Liver (tissue), 9 donors: ENCODE measurements around the gene MICAL2. TPM values are rescaled to one million over a fixed set of nuclear protein-coding genes. Genes with fewer than 3 reads are reported as not detected.

Experiments used
- DNase-seq: peaks from one replicate; pipeline ENCODE4 v3.0.0-alpha.2; 2017; ENCODE audit warnings: low spot score
- H3K27ac ChIP-seq, 2 donors: one replicate each; pipeline ENCODE4 v1.7.0; 2013; ENCODE audit warnings: inconsistent platforms in 2 of 2, low read length in 2 of 2, control low read depth in 1 of 2, low read depth in 1 of 2, mild to moderate bottlenecking in 1 of 2
- H3K27me3 ChIP-seq, 4 donors: one replicate each; pipeline versions ENCODE4 v1.6.1 to v1.7.0; 2013; ENCODE audit warnings: low read length in 3 of 4, inconsistent platforms in 1 of 4, mild to moderate bottlenecking in 1 of 4, moderate library complexity in 1 of 4; ENCODE audit not compliant: control insufficient read depth in 4 of 4, insufficient read depth in 4 of 4
- H3K36me3 ChIP-seq, 4 donors: one replicate each; pipeline versions ENCODE4 v1.6.1 to v1.7.0; 2013; ENCODE audit warnings: low read length in 3 of 4, mild to moderate bottlenecking in 3 of 4, low read depth in 1 of 4, moderate library complexity in 1 of 4; ENCODE audit not compliant: control insufficient read depth in 4 of 4, insufficient read depth in 3 of 4
- H3K4me1 ChIP-seq, 4 donors: one replicate each; pipeline versions ENCODE4 v1.6.1 to v1.7.0; 2013; ENCODE audit warnings: low read length in 3 of 4, mild to moderate bottlenecking in 3 of 4, moderate library complexity in 1 of 4; ENCODE audit not compliant: control insufficient read depth in 4 of 4, insufficient read depth in 4 of 4
- H3K4me3 ChIP-seq, 3 donors: one replicate each; pipeline versions ENCODE4 v1.6.1 to v1.7.0; 2013; ENCODE audit warnings: low read length in 3 of 3, control low read depth in 1 of 3, low read depth in 1 of 3, mild to moderate bottlenecking in 1 of 3
- H3K9ac ChIP-seq, 2 donors: one replicate each; pipeline ENCODE4 v1.7.0; 2013; ENCODE audit warnings: low read length in 2 of 2, mild to moderate bottlenecking in 2 of 2, moderate library complexity in 2 of 2, control low read depth in 1 of 2, low read depth in 1 of 2
- H3K9me3 ChIP-seq, 4 donors: one replicate each; pipeline versions ENCODE4 v1.6.1 to v1.7.0; 2013; ENCODE audit warnings: low read length in 3 of 4; ENCODE audit not compliant: control insufficient read depth in 4 of 4
- EGR1 ChIP-seq, 2 donors: IDR thresholded peaks; 2 replicates each; pipeline ENCODE4 v1.6.1; 2016 to 2018; ENCODE audit warnings: antibody characterized with exemption in 2 of 2, low read depth in 2 of 2
- FOXA2 ChIP-seq: IDR thresholded peaks from 2 replicates; pipeline ENCODE4 v1.6.1; 2016; ENCODE audit warnings: antibody characterized with exemption
- GABPA ChIP-seq, 2 donors: IDR thresholded peaks in 1 of 2; conservative IDR thresholded peaks in 1 of 2; 2 replicates each; pipeline ENCODE4 v1.6.1; 2016; ENCODE audit warnings: antibody characterized with exemption in 2 of 2, mild to moderate bottlenecking in 1 of 2, moderate library complexity in 1 of 2
- HNF4A ChIP-seq, 2 donors: conservative IDR thresholded peaks; 2 replicates each; pipeline ENCODE4 v1.6.1; 2016; ENCODE audit warnings: antibody characterized with exemption in 2 of 2, mild to moderate bottlenecking in 2 of 2
- HNF4G ChIP-seq: IDR thresholded peaks from 2 replicates; pipeline ENCODE4 v1.6.1; 2016; ENCODE audit warnings: antibody characterized with exemption
- JUND ChIP-seq, 2 donors: IDR thresholded peaks; 2 replicates each; pipeline ENCODE4 v1.6.1; 2016; ENCODE audit warnings: antibody characterized with exemption in 2 of 2
- RAD21 ChIP-seq, 2 donors: IDR thresholded peaks; 2 replicates each; pipeline ENCODE4 v1.6.1; 2016; ENCODE audit warnings: antibody characterized with exemption in 2 of 2, mild to moderate bottlenecking in 2 of 2
- SP1 ChIP-seq: IDR thresholded peaks from 2 replicates; pipeline ENCODE4 v1.6.1; 2018; ENCODE audit warnings: antibody characterized with exemption, mild to moderate bottlenecking
- TAF1 ChIP-seq: conservative IDR thresholded peaks from 2 replicates; pipeline ENCODE4 v1.6.1; 2016; ENCODE audit warnings: antibody characterized with exemption, mild to moderate bottlenecking
- YY1 ChIP-seq: IDR thresholded peaks from 2 replicates; pipeline ENCODE4 v1.6.1; 2016; ENCODE audit warnings: antibody characterized with exemption, mild to moderate bottlenecking
- WGBS: extraction: QIAGEN DNeasy Blood & Tissue Kit; methylation state at CpG from one replicate; pipeline ENCODE4 v1.1.7; 2013; 5-methylcytosine and 5-hydroxymethylcytosine counted together
- polyA plus RNA-seq, 2 donors: library from polyadenylated mRNA; stranded (reverse) in 1 of 2; unstranded in 1 of 2; fragments of 200-250 nt in 1 of 2; fragments of >200 nt in 1 of 2; fragmentation: Nextera tagmentation in 1 of 2; extraction: Ambion mirVana in 1 of 2; gene quantifications; one replicate each; pipeline versions ENCODE4 v1.2.1 to v1.2.3, GENCODE V29; 2013 to 2015
- total RNA-seq, 2 donors: library from RNA; depleted of rRNA; stranded (reverse); fragments of >200 nt; gene quantifications; one replicate each; pipeline ENCODE4 v1.2.3, GENCODE V29; 2014
- TF ChIP-seq, protein P1 (sequence below): IDR thresholded peaks from 2 replicates; pipeline ENCODE4 v1.6.1; 2016; ENCODE audit warnings: antibody characterized with exemption
- TF ChIP-seq, protein P2 (sequence below): fragments of 150-350 bp; IDR thresholded peaks from 2 replicates; pipeline ENCODE4 v1.5.1; 2017; ENCODE audit warnings: improper control_type of control experiment, low read depth, low read length; ENCODE audit not compliant: missing input control
- TF ChIP-seq, protein P3 (sequence below): IDR thresholded peaks from 2 replicates; pipeline ENCODE4 v1.6.1; 2016; ENCODE audit warnings: antibody characterized with exemption
- TF ChIP-seq, protein P4 (sequence below): IDR thresholded peaks from 2 replicates; pipeline ENCODE4 v1.6.1; 2016; ENCODE audit warnings: antibody characterized with exemption
- TF ChIP-seq, protein P5 (sequence below): IDR thresholded peaks from 2 replicates; pipeline ENCODE4 v1.6.1; 2016; ENCODE audit warnings: antibody characterized with exemption, mild to moderate bottlenecking
- donor health status: healthy.
- donor health status: healthy.
- donor health status: healthy.
- donor health status: healthy.
- donor health status: healthy.

MICAL2 gene
- total and polyA plus RNA-seq, 4 donors = 17.5 to 113 (median 42.9) TPM

DNA sequence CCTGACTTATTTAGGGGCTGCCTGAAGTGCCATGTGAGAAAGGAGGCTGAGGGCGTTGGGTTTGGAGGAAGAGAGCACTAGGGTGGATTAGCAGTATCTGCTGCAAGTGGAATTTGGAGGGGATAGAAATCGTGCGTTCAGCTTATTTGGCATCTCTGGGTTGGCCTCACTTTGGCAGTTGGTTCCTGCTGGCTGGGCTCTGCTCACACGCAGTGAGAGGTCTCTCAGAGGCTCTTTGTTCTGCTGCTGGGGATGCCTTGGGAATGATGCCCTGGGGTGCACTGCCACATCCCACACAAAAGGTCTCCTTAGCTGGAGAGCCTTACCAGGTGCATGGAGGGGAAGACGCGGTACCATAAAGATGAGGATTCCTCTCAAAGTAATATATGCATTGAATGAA lies 17.7 kb upstream of the MICAL2 start:
- TF ChIP-seq, protein P1, sequence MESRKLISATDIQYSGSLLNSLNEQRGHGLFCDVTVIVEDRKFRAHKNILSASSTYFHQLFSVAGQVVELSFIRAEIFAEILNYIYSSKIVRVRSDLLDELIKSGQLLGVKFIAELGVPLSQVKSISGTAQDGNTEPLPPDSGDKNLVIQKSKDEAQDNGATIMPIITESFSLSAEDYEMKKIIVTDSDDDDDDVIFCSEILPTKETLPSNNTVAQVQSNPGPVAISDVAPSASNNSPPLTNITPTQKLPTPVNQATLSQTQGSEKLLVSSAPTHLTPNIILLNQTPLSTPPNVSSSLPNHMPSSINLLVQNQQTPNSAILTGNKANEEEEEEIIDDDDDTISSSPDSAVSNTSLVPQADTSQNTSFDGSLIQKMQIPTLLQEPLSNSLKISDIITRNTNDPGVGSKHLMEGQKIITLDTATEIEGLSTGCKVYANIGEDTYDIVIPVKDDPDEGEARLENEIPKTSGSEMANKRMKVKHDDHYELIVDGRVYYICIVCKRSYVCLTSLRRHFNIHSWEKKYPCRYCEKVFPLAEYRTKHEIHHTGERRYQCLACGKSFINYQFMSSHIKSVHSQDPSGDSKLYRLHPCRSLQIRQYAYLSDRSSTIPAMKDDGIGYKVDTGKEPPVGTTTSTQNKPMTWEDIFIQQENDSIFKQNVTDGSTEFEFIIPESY = no peak
- TF ChIP-seq, protein P2, sequence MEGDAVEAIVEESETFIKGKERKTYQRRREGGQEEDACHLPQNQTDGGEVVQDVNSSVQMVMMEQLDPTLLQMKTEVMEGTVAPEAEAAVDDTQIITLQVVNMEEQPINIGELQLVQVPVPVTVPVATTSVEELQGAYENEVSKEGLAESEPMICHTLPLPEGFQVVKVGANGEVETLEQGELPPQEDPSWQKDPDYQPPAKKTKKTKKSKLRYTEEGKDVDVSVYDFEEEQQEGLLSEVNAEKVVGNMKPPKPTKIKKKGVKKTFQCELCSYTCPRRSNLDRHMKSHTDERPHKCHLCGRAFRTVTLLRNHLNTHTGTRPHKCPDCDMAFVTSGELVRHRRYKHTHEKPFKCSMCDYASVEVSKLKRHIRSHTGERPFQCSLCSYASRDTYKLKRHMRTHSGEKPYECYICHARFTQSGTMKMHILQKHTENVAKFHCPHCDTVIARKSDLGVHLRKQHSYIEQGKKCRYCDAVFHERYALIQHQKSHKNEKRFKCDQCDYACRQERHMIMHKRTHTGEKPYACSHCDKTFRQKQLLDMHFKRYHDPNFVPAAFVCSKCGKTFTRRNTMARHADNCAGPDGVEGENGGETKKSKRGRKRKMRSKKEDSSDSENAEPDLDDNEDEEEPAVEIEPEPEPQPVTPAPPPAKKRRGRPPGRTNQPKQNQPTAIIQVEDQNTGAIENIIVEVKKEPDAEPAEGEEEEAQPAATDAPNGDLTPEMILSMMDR = no peak
- TF ChIP-seq SP1 (no peak), HNF4G (no peak), YY1 (no peak), EGR1 (IDR thresholded peaks at IDR 0.05; ENCODE audit: low read depth in 2 of 2) (no peak), RAD21 (IDR thresholded peaks at IDR 0.05) (no peak), GABPA (IDR thresholded peaks at IDR 0.05 in 1 of 2, conservative IDR thresholded peaks at IDR 0.05 in 1 of 2) (no peak), HNF4A (conservative IDR thresholded peaks at IDR 0.05) (no peak), JUND (IDR thresholded peaks at IDR 0.05) (no peak), FOXA2 (no peak), TAF1 (no peak)
- TF ChIP-seq, protein P3, sequence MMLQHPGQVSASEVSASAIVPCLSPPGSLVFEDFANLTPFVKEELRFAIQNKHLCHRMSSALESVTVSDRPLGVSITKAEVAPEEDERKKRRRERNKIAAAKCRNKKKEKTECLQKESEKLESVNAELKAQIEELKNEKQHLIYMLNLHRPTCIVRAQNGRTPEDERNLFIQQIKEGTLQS = no peak
- TF ChIP-seq, protein P4, sequence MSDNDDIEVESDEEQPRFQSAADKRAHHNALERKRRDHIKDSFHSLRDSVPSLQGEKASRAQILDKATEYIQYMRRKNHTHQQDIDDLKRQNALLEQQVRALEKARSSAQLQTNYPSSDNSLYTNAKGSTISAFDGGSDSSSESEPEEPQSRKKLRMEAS = no peak
- TF ChIP-seq, protein P5, sequence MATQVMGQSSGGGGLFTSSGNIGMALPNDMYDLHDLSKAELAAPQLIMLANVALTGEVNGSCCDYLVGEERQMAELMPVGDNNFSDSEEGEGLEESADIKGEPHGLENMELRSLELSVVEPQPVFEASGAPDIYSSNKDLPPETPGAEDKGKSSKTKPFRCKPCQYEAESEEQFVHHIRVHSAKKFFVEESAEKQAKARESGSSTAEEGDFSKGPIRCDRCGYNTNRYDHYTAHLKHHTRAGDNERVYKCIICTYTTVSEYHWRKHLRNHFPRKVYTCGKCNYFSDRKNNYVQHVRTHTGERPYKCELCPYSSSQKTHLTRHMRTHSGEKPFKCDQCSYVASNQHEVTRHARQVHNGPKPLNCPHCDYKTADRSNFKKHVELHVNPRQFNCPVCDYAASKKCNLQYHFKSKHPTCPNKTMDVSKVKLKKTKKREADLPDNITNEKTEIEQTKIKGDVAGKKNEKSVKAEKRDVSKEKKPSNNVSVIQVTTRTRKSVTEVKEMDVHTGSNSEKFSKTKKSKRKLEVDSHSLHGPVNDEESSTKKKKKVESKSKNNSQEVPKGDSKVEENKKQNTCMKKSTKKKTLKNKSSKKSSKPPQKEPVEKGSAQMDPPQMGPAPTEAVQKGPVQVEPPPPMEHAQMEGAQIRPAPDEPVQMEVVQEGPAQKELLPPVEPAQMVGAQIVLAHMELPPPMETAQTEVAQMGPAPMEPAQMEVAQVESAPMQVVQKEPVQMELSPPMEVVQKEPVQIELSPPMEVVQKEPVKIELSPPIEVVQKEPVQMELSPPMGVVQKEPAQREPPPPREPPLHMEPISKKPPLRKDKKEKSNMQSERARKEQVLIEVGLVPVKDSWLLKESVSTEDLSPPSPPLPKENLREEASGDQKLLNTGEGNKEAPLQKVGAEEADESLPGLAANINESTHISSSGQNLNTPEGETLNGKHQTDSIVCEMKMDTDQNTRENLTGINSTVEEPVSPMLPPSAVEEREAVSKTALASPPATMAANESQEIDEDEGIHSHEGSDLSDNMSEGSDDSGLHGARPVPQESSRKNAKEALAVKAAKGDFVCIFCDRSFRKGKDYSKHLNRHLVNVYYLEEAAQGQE = no peak
- Histone ChIP-seq H3K4me1 (peaks cover 0 to 12% (median 1%) of the 10 kb centered on the region in 4 donors), H3K27me3 (no peaks in the 10 kb centered on the region), H3K27ac (no peak overlapping the region), H3K36me3 (no peaks in the 10 kb centered on the region), H3K9me3 (no peaks in the 10 kb centered on the region), H3K4me3 (no peak overlapping the region), H3K9ac (no peak overlapping the region)
- WGBS = 91% methylated on average over 6 of the region's 6 CpGs
- DNase-seq = no peak
